Measurements from ENCODE around the gene KANSL1. TPM values are rescaled to one million over a fixed set of nuclear protein-coding genes. Genes with fewer than 3 reads are reported as not detected.

Gene KANSL1
- total and polyA plus RNA-seq, 8 donors: 65.9 to 129 (median 79.0) TPM

DNA sequence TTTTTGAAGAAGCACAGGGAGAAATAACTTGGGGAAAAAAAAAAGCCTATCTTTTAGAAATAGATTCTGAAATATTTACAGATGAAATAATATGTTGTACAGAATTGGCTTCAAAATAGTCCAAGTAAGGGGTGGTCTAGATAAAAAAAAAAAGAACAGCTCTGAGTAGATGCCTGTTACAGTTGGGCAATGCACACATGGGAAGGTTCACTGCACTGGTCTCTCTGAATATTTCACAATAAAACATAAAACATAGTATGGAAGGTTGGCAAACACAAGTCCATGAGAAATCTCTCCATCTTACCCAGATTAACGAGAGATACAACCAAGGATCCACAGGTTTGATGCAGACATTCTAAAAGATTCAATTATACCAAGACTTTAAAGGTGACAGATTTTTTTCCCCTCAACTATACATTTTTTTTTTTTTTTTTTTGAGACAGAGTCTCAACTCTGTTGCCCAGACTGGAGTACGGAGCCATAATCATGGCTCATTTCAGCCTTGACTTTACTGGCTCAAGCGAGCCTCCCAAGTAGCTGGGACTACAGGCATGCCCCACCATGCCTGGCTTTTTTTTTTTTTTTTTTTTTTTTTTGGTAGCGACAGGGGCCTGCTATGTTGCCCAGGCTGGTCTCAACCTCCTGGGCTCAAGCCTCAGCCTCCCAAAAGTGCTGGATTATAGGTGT is 58.0 kb downstream of the KANSL1 start:
- H3K27ac ChIP-seq: no peak overlapping the region
- H3K4me3 ChIP-seq: no peak overlapping the region
- no peak for TF ChIP-seq CTCF (IDR thresholded peaks at IDR 0.05)
- no peaks in the 10 kb centered on the region for H3K36me3 ChIP-seq
- H3K9me3 ChIP-seq: no peaks in the 10 kb centered on the region
- peaks cover 21 to 80% of the 10 kb centered on the region in 2 donors for H3K4me1 ChIP-seq
- ATAC-seq (no peak), DNase-seq (no peak)
- intact Hi-C loops (cut with DNase I): no loop called here
- H3K27me3 ChIP-seq: no peaks in the 10 kb centered on the region

DNA sequence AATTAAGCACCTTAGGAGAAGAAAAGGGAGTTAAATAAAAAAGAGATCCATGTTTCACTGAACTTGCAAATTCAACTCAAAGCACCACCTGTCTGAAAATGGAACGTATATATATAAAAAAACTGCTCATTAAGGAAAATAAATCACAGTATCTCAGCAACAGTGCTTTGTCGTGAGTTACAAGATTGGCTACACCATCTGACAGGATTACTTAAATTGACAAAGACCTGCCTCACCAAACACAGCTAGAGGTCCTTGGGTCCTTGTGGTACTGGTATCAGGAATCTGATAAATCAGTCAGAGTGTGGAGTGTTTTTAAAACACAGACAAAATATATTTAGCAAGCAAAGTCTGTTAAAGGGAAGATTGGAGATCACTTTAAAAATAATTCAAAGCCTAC is 63.9 kb downstream of the KANSL1 start:
- H3K36me3 ChIP-seq: no peaks in the 10 kb centered on the region
- peaks cover 26 to 57% of the 10 kb centered on the region in 2 donors for H3K4me1 ChIP-seq
- H3K9me3 ChIP-seq: no peaks in the 10 kb centered on the region
- no peak for TF ChIP-seq CTCF (IDR thresholded peaks at IDR 0.05)
- DNase-seq: no peak
- ATAC-seq: no peak
- no peaks in the 10 kb centered on the region for H3K27me3 ChIP-seq
- no peak overlapping the region for H3K4me3 ChIP-seq
- no peak overlapping the region for H3K27ac ChIP-seq
- intact Hi-C loops (cut with DNase I): no loop called here

GRCh38 chr17:46128453-46128852 is 64.8 kb downstream of the KANSL1 start:
- DNase-seq: no peak
- no peak overlapping the region for H3K4me3 ChIP-seq
- ATAC-seq: no peak
- peaks cover 26 to 57% of the 10 kb centered on the region in 2 donors for H3K4me1 ChIP-seq
- no peaks in the 10 kb centered on the region for H3K9me3 ChIP-seq
- no peaks in the 10 kb centered on the region for H3K27me3 ChIP-seq
- TF ChIP-seq CTCF (IDR thresholded peaks at IDR 0.05): no peak
- no peaks in the 10 kb centered on the region for H3K36me3 ChIP-seq
- intact Hi-C loops (cut with DNase I): no loop called here
- no peak overlapping the region for H3K27ac ChIP-seq

- Histone ChIP-seq H3K27ac (no peak overlapping the region), H3K27me3 (no peaks in the 10 kb centered on the region), H3K36me3 (no peaks in the 10 kb centered on the region), H3K9me3 (no peaks in the 10 kb centered on the region), H3K4me1 (peaks cover 27 to 67% of the 10 kb centered on the region in 2 donors), H3K4me3 (no peak overlapping the region)
- no peak for TF ChIP-seq CTCF (IDR thresholded peaks at IDR 0.05)
- ATAC-seq (no peak), DNase-seq (no peak)
- intact Hi-C loops (cut with DNase I): no loop called here
Observed at GRCh38 chr17:46127524-46127923, 65.7 kb downstream of the KANSL1 start.

DNA sequence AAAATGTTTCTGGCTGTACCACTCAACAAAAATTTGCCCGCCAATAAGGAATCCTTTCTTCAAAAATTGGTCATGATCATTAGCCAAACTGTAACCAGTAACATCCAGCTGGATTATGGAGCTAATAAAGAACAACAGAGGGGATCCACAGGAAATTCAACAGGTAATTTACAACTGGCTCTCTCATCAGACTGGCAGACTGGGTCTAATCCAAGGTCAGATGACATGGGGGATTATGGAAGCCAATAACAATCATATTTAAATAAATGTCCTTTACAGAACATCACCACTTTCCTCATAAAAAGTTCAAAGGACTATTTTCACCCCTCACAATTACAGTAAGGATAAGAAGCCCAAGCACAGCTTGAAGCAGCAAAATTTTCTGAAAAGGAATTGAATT is 66.4 kb downstream of the KANSL1 start:
- intact Hi-C loops (cut with DNase I): no loop called here
- Histone ChIP-seq H3K9me3 (no peaks in the 10 kb centered on the region), H3K27me3 (no peaks in the 10 kb centered on the region), H3K27ac (no peak overlapping the region), H3K4me1 (peaks cover 33 to 72% of the 10 kb centered on the region in 2 donors), H3K36me3 (no peaks in the 10 kb centered on the region), H3K4me3 (no peak overlapping the region)
- no peak for TF ChIP-seq CTCF (IDR thresholded peaks at IDR 0.05)
- DNase-seq (no peak), ATAC-seq (no peak)
